AG09309 (cell line): ENCODE data around the gene MNS1.

Experiments
- DNase-seq: peaks from one replicate; pipeline ENCODE4 v3.0.0-alpha.2; 2010; ENCODE audit warnings: low read depth
- H3K4me3 ChIP-seq: 2 replicates; pipeline ENCODE4 v1.5.1; 2011; ENCODE audit warnings: mild to moderate bottlenecking, low read depth, low read length, moderate library complexity; ENCODE audit not compliant: control insufficient read depth
- CTCF ChIP-seq: IDR thresholded peaks from 2 replicates; pipeline ENCODE4 v1.5.1; 2011; ENCODE audit warnings: mild to moderate bottlenecking, low read depth, low read length, inconsistent platforms; ENCODE audit not compliant: insufficient read depth, control insufficient read depth; ENCODE audit errors: missing control alignments

The MNS1 gene

DNA sequence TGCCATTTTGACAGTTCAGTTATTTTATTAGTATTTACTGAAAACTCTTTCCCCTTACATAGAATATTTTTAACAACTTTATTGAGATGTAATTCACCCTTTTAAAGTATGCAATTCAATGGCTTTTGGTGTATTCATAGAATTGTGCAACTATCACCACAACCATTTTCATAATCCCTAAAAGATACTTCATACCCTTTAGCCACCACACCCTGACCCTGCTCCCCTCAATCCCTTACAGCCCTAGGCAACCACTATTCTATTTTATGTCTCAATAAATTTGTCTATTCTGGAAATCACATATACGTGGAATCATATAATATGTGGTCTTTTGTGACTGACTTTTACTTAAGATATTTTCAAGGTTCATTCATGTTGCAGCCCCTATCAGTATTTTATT is 70.0 kb downstream of the MNS1 start:
- no peak for TF ChIP-seq CTCF
- no peak for DNase-seq
- H3K4me3 ChIP-seq, result no peak overlapping the region

- no peak for TF ChIP-seq CTCF
- H3K4me3 ChIP-seq, result no peak overlapping the region
- no peak for DNase-seq
These were observed 71.7 kb downstream of the MNS1 start for GRCh38 chr15:56393277-56393676.

DNA sequence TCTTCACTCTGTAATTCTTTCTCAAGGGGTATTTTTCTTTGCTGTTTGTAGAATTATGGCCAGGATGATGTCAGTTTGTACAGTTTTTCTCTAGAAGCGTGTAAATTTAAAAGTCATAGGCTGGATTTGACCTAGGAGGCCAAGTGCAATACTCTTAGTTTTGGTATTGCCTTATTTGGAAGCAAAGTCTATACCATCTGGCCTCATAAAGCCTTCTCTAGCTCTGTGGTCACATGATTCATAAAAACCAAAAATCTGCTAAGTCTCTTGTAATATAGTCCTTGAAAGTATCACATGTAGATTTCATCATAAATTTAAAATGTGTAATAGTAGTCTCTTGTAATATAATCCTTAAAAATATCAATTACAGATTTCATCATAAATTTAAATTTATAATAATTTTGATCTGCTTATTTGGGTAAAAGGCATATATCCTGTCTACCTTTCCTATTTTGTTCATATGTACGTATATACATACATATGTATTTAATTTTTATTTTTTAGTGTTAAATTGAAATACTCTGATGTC is 74.1 kb downstream of the MNS1 start:
- no peak overlapping the region for H3K4me3 ChIP-seq
- no peak for TF ChIP-seq CTCF
- no peak for DNase-seq

GRCh38 chr15:56385908-56386307 is 79.0 kb downstream of the MNS1 start:
- DNase-seq, result no peak
- H3K4me3 ChIP-seq, result no peak overlapping the region
- no peak for TF ChIP-seq CTCF

DNA sequence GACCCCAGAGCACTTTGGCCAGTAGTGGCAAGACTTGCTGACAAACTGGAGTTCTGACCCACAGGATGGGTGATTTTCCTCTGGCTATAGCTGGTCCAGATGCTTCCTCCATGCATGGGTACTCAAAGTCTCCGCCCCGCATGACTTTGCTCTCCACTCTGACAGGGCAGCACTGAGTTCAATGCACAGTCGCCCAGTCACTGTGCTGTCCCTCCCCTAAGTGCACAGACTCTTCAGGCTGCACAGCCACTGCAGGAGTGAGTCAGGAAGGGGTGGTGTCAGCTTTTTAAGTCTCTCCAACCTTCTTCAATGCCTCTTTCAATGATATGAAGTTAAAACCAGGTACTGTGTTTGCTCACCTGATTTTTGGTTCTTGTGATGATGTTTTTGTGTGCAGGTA is 81.9 kb downstream of the MNS1 start:
- no peak for TF ChIP-seq CTCF

More for the DNA sequence above, 81.9 kb downstream of the MNS1 start:
- DNase-seq, result no peak
- H3K4me3 ChIP-seq, result no peak overlapping the region
